Stimulated activated CD4-positive, alpha-beta T cell treated with anti-CD3 and anti-CD28 coated beads, Interleukin-1b, Interleukin-23, amount 100 ng/mL, for 48 hours (primary cell): ENCODE measurements around the gene PDP2.
A peak's percentile ranks its signal among the peaks of the same experiment; 100 is the strongest.

Source experiments
- DNase-seq: peaks from one replicate; pipeline ENCODE4 v3.0.0-alpha.2; 2020

The PDP2 gene

GRCh38 chr16:66904846-66905632 lies 24.7 kb downstream of the PDP2 start:
- DNase-seq: no peak

GRCh38 chr16:66905633-66906539 lies 25.6 kb downstream of the PDP2 start:
- peak; percentile 58 for DNase-seq

DNA sequence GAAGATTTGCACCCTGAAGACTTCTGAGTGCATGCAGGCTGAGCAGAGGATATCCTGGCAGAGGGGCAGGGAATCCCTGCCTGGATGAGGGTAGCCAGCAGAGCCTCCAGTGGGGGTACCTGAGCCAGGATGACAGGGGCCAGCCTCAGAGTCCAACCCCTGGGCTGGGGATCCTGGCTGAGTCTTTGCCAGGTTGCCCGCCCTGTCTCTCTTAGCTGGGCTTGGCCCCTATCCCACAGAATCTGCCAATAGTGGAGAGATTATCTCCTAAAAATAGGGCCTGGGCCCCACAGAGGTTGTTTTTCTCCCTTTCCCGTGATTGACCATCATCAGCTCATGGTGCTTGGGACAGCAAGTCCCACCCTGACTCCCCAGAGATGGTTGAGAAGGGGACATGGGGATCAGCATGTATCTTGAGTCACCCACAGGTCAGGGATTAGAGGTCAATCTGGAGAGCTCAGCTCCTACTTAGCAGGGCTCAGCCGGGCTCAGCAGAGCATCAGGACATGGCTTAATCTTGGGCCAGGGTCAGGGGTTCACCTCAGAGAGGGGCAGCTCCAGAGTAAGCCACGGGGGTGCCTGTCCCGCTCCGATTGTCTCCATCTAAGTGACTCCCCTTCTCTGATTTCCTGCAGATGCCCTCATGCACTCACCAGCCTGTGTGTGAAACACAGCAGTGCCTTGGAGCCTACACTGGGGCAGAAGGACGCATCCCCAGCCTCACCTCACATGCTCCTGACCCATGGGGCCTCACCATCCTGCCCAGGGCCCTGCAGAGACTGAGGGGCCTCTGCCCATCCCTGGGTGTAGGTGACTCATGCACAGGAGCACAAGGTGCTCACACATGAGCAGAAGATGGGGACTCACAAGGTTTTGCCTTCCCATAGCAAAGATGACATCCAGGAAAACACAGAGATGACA lies 26.9 kb downstream of the PDP2 start:
- no peak for DNase-seq

- no peak for DNase-seq
Measured at GRCh38 chr16:66908116-66908515, 27.8 kb downstream of the PDP2 start.

GRCh38 chr16:66908762-66909559 lies 28.6 kb downstream of the PDP2 start:
- DNase-seq: no peak

DNA sequence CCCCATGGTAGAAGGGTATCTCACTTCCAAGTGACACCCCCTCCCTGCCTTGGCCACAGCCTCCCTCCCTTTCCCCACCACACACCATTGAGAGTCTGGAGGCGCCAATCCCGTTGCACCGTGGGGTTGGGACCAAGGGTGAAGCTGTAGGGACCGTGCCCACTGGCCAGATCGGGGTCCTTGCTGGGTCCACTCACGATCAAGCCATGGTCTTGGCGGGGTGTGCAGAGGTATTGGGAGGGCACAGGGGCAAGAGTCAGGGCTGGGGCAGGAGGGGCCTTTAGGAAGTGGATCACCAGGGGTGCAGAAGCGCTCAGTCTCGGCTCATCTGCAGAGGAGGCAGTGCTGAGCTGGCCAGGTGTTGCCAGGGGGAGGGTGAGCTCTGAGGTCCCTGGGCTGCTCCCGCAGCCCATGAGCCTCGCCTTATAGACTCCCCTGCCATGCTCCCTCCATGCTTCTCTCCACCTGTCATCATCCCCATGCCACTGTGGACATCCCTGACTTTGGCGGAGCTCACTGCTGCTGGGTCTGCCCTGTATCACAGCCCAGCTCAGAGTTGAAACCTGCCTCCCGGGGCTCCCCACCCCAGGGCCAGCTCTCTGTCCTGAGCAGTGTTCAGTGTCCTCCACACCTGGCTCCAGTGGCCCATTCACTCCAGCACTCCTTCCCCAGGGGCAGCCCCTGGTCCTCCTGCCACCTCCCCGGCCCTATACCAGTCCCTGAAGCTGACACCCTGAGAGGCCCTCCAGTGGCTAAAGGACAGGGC lies 30.0 kb downstream of the PDP2 start:
- DNase-seq: no peak

GRCh38 chr16:66911112-66911511 lies 30.8 kb downstream of the PDP2 start:
- DNase-seq: no peak

DNA sequence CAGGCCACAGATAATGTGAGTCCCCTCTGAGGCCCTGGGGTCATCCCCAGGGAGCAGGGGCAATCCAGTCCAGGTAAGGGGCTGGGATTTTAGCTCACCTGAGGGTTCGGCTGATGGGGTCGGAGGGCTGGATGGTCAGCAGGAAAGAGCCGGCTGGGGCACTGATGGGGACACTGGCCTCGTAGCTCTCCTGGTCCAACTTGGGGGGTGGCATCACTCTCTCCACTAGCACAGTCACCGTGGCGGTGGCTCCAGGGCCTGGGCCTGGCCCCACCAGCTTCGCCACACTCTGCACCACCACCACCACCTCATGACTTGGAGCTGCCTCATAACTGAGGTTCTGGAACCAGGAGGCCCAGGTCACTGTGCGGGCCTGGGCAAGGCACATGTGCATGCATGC lies 31.5 kb downstream of the PDP2 start:
- DNase-seq: no peak

DNA sequence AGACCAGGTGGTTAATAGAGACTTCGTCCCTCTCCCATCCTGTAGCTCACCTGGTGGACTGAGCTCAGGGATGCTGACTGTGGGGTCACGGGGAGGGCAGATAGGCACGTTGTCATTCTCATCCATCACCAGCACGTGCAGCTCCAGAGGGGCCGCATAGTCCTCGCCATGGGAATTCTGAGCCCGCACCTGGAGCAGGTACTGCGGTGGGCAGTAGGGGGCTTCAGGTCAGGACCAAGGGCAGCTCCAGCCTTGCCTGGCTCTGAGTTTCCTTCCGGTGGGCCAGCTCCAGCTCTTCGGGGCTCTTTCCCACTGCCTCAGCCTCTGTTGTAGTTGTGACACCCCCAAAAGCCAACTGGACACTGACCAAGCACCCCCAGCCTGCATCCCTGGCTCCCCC lies 32.8 kb downstream of the PDP2 start:
- no peak for DNase-seq

- DNase-seq: no peak
Measured at GRCh38 chr16:66913711-66914110, 33.4 kb downstream of the PDP2 start.

GRCh38 chr16:66914541-66914940 lies 34.2 kb downstream of the PDP2 start:
- no peak for DNase-seq

- no peak for DNase-seq
Measured at GRCh38 chr16:66915041-66915440, 34.7 kb downstream of the PDP2 start.

DNA sequence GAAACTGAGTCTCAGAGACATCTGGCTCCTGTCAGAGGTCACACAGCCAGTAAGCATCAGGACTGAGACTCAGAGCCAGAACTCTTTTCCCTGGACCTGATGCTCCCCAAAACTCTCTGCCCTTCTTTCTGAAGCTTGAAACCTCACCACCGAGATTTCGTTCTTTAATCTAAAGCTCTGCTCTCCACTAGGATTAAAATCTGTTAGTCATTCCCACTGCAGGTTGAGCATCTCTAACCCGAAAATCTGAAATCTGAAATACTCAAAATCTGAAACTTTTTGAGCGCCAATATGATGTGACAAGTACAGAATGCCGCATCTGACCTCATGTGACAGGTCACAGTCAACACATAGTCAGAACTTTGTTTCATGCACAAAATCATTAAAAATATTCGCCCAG lies 36.2 kb downstream of the PDP2 start:
- no peak for DNase-seq

DNA sequence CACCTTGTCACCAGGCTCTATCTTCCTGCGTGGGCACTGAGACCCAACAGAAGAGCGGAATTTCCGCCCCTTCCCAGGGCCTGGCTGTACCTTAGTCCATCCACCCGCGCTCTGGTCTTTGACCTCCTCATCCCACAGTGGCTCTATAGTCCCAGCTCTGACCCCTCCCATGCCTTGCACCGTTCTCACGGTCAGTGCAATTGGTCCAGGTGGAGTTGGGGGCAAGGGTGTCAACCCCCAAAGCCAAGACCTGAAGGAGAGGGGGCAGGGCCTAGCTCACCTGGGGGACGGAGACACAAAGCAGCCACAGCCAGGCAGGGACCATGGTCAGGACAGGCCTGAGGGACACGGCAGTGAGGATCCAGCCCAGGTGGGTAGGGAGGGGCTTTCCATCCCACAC lies 37.4 kb downstream of the PDP2 start:
- no peak for DNase-seq

DNA sequence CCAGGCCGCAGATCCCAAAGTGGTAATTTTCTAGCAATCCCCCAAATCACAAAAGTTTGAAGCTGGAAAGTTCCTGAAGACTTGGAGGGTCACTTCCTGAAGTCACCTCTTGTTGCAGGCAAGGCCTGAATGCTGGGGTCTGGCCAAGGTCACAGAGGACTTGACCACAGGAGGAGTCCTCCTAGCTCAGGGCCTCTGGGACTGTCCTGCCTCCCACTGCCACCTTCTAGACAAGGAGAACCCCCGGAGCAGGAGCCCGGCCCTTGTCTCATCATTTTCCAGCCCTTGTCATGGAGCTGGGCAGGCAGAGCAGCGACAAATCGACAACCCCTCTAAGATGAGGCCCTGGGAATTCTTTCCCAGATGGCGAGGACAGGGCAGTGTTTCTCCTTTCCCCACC lies 38.0 kb downstream of the PDP2 start:
- no peak for DNase-seq

- no peak for DNase-seq
Measured at GRCh38 chr16:66918803-66919568, 38.7 kb downstream of the PDP2 start, which contains the start of gene CDH16. Gene CDH16 (minus strand): TSS chr16:66918885. CDS start chr16:66918065, 820 bp downstream.

DNA sequence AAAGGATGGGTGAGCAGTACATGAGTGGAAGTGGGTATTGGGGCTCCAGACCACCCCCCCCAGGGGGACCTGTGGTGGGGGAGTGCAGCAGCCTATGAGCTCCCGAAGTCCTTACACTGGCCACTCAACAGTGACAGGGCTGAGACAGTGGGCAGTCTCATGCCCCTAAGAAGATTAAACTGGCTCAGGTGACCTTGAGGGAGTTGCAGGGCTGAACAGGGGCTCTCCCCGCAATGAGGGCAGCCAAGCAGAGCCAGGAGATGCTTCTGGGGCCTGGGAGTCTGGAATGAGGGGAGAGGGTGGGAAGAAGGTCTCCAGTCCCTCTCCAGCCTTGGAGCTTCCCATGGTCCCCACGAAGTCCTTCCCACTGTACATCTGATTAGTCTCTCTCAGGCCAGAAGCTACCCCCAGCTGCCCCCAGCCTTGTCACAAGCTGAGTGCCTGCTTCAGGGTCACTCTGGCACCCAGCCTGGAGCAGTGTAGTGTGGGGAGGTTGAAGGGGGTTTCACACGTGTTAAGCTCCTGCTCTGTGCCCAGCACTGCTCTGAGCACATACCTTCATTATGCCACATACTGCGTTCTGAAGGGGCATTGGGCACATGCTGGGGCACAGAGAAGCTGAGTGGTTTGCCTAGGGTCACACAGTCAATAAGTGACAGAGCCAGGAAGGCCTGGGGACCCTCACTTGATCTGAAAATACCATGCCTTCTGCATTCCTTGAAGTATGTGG lies 39.4 kb downstream of the PDP2 start:
- DNase-seq: no peak

GRCh38 chr16:66920299-66920590 lies 39.9 kb downstream of the PDP2 start:
- no peak for DNase-seq

- no peak for DNase-seq
Measured at GRCh38 chr16:66920924-66921680, 40.8 kb downstream of the PDP2 start.
